Renal pelvis (tissue), 4 donors: Measurements from ENCODE around the gene SPOCK1. TPM values are rescaled to one million over a fixed set of nuclear protein-coding genes. Genes with fewer than 3 reads are reported as not detected.

ENCODE experiments used
- DNase-seq: peaks from one replicate; pipeline ENCODE4 v3.0.0-alpha.2; 2013
- polyA plus RNA-seq, 3 donors: library from polyadenylated mRNA; unstranded; fragments of 120-200 nt; gene quantifications; one replicate each; pipeline ENCODE4 v1.2.1, GENCODE V29; 2013; ENCODE audit not compliant: insufficient read length in 3 of 3

Gene SPOCK1
- polyA plus RNA-seq, 3 donors, result 4.5 to 9.5 (median 9.2) TPM

DNA sequence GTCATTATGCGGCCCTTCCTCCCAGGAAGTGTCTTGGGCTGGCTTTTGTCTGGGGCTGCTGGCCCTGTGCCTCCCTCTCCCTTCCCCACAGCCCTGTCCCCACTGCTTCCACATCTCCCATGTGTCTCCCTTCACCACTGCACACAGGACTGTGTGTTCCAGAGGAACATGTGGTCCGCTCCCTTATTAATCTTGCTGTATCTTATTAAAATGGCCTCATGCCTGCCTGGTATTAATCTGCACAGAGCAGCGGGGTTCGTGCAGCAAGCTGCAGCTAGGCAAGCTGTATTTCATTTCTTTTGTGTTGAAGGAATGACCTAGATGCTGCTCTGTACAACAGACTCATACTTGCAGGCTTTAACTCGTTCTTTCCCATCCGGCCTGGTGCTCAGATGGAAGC is 130.5 kb downstream of the SPOCK1 start:
- DNase-seq, result no peak

DNA sequence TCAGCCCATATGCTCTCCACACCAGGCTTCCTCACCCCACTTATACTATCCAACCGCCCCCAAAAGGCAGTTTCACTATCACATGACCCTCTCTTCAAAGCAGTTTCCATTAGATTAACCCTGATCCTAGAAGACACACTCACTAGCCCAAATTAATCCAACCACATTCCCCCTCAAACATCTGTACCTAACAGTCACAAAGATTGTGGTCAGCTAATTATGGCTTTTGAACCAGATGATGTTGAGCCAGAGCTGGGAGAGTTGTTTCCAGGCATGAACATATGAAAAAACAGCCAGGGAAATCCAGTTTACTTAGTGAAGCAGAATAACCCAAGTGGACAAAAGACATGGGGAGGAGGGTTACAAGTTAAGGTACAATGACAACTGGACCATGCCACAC is 131.2 kb downstream of the SPOCK1 start:
- no peak for DNase-seq

DNA sequence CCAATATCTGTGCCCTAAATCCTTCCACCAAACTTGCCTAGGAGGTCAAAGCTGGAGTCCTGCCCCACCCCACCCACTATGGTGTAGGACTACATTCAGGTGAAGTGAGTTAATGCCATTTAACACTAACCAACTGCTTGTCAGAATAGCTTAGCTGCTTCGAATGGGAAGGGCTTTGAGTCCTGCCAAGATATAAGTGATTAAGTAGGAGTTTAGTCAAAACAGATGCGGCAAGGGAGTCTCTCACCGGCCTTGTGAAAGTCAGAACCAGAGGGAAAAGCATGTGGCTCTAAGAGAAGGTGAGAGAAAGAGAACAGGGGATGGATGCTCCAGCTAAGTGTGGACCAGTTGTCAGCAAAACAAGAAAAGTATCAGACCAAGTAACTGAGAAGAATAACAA is 132.6 kb downstream of the SPOCK1 start:
- no peak for DNase-seq

DNA sequence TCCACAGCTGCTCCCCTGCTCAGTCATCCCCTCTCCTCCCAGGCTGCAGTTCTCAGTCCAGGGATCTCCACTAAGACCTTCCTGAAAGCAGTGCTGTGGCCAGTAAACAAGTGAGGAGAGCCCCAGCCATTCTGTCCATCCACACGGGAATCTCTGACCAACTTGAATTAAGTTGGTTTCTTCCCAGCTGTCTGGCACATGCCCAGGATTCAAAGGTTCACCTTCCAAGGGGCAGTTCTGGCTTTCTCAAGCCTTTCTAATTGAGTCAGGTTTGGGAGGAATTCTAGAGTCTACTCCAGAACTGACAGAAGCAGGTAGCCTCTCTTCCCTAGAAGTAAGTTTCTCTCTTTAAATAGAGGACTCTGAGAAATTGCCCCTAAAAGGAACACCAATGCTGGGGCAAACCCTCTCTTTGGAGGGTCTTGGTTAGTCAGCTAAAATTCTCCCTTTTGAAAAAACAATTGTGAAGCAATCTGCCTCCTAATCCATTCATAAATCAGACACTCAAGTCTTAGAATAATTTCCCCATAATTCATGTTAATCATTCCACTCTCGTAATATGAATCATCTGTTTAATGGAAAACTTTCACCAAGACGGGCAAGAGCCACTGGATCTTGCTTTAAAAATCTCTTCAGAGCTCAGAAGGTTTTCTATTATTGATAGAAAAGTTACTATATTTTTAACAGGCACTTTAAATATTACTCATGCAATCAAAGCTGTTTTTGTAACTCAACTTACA is 133.8 kb downstream of the SPOCK1 start:
- no peak for DNase-seq

DNA sequence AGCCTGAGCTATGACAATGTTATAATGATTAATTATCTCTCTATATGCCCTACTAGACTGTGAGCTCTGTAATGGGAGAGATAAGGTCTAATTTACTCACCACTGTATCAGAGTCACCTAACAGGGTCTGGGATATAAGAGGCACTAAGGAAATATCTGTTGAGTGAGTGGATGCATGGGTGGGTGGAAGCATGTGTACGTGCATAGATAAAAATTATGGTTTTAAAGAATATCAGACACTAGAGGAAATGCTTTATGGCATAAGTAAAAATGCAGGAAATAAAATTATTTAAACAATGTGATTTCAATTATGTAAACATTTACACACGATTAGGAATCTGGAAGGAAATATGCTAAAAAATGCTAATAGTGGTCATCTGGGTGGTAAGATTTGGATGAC is 137.8 kb downstream of the SPOCK1 start:
- DNase-seq, result no peak

DNA sequence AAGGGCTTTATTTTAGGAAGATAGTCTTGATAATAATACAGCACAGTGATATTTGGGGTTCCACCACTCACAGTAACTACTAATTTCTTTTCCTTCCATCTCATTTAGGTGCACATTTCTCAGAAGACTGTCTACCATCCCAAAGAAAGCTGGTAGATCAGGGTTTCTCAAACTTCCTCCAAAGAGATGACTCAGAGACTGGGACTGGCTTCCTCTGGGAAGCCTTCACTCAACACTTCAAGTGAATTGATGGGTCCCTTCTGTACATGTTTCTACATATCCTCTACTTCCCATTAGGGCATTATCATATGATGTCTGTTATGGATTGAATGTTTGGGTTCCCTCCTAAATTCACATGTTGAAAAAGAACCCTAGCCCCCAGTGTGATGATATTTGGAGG is 138.5 kb downstream of the SPOCK1 start:
- DNase-seq, result no peak

DNA sequence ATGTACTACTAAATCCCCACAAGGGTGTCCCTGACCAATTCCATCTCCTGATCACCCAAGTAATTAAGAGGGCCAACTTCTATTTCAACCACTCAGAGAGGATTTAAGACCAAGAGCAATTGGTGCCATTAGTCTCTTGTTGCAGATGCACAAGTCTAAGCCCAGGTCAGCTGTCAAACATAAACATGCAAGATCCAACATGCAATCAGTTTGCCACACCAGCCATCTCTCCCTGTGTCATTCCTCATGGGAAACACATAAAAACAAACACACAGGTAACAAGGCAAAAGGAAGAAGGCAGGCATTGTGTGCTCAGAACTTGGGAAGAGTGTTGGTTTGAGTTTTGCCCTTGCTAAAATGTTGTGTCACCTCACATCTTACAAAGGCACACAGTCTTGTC is 139.2 kb downstream of the SPOCK1 start:
- DNase-seq, result no peak

DNA sequence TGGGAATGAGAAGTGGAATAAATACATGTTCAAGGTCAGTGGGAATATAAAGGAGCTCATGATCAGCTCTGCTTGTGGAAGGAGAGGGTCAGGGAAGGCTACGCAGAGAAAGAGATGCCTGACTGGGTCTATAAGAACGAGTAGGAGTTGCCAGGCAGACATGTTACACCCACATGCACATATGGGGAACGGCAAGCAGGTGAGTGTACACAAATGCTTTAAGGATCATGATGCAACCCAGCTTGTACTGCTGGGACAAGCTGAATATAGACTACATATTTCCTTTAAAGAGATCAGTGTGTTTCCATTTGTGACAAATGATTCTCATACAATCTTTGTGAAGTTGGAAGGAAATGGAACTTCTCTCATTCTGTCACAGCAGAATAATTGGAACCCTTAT is 141.7 kb downstream of the SPOCK1 start:
- no peak for DNase-seq

DNA sequence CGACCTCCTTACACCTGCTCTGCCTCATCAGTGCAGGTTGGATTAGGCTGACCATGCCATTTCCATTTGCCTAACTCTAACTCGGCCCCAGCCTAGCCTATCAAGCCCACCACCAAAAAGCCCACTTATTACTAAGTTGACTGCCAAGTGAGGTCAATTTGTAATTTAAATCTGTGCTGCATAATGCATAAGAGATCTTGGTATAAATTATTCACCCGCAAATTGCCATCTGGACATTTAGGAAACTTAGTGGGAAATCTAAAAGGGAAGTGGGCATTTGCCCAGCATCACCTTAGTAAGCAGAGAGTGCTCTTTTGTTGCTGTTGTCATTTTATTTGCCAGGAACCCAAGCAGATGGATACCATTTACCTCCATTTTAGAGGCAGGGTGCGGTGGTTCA is 143.0 kb downstream of the SPOCK1 start:
- no peak for DNase-seq

DNA sequence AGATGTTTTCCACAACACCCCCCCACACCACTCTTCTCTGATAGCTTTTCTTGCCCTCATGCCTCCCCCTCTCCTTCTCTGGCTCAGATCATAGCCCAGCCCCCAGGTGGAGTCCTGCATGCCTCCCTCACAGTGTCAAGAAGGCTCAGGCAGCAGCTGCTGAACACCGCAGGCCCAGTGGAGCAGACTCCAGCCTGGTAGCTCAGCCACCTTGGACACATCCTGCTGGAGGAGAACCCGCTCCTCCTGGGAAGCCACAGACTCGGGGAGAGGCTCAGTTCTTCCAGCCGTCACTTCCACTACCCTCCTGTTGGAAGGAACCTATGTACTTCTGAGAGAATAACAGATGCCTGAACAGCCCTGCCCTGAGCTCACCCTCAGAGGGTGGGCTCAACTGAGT is 143.4 kb downstream of the SPOCK1 start:
- no peak for DNase-seq

DNA sequence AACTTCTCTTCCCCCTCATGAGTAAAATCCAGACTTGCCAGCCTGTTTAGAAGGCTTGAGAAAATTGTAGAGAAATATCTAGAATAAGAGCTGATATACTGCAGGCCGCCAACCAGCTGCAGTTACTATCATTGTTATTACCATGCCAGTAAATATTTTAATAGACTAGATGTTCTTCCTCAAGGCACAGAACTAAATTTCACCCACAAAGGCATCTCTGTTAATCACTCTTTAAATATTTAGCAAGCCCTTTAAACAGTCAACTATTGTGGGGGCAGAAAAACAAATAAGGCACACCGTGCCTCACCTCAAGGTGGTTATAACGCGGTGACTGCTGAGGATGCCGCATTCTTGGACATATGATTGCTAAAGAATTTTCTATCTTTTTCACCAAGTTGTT is 147.0 kb downstream of the SPOCK1 start:
- DNase-seq, result no peak

DNA sequence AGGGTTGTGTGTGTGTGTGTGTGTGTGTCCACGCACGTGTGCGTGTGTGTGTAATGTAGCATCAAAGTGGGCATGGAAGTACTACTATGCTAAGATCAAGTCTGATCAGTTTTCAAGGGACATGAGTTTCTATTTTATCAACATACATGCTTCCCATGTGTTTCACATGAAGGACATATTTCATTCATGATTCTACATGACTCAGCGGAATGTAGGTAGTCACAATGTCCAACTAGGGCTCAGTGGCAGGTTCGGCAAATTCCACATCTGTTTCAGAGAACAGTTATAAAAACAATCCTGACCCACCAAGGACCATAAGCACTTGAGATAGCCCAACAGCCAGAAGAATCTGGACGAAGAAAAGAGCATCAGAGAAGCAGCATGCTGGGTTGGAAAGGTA is 148.3 kb downstream of the SPOCK1 start:
- no peak for DNase-seq

DNA sequence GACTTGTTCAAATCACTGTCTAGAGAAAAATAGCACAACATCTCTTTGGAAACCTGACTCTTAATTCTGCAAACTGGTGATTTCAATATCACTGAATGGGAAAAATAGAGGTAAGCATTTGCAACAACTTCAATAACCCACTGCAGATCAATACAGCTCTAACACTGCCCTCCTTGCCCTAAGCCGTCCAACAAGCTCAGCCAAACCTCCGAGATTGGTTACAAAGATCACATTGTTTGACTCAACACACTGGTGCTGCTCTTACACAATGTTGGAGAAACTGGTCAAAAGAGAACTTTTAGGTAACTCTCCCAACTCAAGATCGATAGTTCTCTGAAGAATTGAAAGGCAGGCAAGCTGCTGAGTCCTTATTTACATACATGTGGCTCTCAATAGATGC is 150.4 kb downstream of the SPOCK1 start:
- no peak for DNase-seq

DNA sequence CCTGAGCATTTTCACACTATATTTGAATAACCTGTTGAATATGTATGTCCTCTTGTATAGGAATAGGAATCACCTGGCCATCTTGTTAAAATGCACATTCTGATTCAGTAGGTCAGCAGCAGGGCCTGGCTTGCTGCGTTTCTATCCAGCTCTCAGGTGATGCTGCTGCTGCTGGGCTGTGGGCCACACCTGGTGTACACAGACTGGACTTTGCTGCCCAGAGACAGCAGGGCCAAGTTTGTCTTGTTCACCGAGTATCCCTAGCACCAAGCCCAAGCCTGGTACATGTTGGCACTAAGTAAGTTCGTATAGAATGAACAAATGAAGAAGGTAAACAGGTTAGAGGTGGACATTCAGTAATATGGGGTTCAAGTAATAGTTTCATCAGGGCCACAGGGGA is 151.3 kb downstream of the SPOCK1 start:
- no peak for DNase-seq

DNA sequence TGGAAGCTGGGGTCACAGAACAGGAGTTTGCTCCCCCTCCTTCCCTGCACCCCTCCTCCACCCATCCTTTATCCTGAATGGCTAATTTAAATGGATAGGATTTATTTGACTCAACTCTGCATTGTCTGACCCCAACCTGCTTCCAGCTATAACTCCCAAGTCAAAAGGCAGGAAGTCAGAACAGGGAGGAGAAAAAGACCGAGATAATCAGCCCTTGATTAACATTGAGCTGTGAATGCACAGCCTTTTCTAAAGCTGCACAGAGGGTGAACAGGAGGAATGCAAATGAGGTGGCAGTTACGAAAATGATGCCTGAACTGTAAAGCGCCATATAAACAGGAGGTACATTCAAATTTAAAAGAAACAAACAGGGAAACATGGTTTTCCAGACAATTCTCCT is 152.8 kb downstream of the SPOCK1 start:
- DNase-seq, result no peak

DNA sequence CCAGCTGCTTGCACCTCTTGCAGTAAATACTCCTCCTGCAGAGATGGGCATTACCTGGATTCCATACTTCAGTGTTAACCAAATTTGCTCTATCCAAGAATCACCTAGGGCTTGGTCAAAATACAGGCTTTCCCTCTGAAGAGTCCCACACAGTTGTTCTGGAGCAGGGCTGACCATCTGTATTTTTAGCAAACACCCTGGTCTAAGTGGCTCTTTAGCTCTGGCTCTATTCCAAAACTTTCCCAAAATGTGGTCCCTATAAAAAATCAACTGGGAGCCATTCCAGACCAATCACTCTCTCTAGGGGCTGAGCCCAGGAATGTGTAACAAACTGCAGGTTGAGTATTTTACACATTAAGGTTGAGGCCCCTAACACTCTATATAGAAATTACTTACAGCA is 153.7 kb downstream of the SPOCK1 start:
- no peak for DNase-seq

DNA sequence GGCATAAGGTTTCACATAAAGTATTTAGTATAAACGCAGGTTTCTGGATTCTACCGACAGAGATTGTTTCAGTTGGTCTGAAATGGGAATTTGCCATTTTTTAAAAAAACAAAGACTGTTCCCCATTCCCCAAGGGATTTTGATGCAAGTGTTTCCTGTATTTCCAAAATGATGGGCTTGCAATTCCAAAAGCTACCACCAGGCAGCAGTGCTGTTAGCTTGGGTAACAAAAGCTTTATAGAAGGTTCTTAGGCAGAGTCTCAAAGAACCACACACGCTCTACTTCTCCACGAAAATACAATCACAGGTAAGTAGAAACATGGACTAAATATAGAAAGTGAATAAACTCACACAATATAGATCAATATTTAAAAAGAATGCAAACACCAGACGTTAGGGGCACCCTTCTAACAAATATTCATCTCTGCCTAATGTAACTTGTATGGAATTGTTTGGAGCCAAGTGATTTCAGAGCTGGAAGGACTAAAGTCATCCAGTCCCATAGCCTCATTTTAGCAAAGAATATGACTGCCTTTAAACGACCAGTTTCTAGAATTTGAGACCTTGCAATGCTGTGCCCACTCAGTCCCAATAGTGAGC is 154.3 kb downstream of the SPOCK1 start:
- DNase-seq, result no peak

DNA sequence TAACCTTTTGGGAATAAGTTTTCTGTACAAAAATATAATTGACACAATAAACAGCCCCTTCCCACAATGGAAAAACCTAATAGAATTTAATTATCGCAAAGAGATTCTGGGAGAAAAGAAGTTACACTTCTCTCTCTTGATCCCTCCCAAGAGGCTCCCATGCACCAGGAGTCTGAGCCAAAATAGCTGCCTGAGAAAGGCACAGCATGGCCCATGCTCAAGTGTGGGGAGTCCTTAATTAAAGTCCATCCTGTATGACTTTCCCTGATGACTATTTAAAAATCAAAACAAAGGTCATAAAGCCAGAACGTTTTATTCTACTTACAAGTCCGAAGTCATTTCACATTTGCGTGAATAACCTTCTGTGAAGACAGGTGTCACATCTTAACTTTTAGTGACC is 155.1 kb downstream of the SPOCK1 start:
- no peak for DNase-seq

DNA sequence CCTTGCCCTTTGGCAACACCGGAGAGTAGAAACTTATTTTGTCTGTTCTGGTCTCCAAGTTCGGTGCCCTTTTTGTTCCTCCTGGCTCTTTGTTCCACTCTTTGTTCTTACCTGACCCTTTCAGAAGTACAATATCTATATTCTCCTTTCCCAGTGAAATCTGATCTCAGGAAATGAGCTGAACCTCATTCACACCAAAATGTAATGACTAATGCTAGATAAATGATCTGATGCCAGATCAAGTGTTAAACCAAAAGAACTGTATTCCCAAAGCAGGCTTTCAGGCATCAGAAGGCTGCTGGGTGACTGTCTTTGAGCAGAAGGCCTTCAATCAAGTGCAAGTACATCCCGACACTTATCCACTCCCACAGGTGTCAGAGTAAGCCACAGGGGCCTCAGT is 156.4 kb downstream of the SPOCK1 start:
- no peak for DNase-seq

DNA sequence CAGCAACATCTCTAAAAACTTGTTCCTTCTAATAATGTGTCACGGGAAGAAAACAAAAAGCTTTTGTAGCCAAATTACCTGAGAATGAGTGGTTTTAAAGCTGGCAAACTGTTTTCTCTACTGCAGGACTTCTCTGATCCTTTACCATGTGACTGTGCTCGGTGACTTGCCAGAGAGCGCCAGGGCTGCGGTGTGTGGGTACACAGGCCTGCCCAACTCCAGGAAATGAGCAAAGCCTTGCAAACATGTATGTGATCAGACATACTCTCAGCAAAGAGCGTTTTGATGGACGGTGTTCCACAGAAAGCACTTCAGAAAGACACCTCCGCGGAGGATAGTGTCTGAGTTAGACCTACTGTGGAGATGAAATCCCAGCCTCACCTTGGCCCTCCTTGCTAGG is 157.3 kb downstream of the SPOCK1 start:
- no peak for DNase-seq

DNA sequence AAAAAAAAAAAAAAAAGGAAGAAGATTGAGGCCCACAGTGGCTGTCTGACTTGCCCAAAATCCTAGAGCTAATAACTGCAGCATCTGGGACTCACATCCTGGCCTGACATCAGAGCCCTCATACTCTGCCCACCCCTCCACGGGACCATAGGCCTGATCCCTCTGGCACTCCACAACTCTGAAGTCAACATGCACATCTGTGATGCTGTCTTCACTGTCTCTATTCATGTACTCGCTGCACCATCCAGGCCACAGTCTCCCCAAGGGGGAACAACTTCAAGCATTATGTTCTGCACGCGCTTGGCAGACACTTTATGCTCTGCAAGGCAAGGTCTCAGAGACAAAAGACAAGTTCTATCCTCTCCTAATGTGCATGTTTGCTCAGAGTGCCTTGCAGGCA is 158.2 kb downstream of the SPOCK1 start:
- no peak for DNase-seq

DNA sequence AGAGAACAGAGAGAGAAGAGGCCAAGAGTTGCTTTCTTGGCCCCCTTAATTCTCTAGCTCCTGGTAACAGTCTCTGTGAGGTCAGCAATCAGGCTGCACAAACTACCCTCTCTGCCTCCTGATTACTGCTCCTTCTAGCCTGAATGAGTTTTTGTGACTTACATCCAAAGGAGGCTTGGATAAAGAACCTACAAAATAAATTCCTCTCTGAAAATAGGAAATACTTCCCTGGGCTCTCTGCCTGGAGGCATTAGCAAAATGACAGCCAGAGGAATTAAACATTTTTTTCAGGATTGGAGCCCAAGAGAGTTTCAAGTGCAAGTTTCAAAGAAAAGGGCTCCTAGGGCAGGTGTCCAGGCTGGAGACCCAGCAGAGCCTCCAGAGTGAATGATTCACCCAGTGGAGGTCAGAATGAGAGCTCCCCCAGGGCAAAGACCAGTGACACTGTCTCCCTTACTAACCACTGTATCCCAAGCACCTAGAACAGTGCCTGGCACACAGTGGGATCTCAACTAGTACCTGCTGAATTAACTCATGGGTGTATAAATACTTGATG is 162.5 kb downstream of the SPOCK1 start:
- DNase-seq, result no peak

DNA sequence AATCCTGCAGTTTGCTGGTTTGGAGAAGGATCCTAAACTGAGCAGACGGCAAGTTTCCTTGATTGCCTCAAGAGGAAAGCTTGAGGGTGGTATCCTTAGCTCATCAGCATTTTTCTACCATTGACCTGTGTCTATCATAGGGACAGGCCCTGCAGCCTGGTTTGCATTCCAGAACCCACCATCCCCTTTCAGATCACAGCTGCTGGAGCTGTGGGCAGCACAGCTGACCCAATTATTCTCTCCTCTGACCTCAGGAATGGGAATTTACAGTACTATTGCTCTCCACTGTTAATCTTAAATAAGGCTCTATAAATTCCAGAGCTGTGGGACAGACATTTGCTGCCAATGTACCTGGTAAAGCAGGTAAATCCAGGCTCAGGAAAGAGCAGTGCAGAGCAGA is 163.0 kb downstream of the SPOCK1 start:
- DNase-seq, result no peak

DNA sequence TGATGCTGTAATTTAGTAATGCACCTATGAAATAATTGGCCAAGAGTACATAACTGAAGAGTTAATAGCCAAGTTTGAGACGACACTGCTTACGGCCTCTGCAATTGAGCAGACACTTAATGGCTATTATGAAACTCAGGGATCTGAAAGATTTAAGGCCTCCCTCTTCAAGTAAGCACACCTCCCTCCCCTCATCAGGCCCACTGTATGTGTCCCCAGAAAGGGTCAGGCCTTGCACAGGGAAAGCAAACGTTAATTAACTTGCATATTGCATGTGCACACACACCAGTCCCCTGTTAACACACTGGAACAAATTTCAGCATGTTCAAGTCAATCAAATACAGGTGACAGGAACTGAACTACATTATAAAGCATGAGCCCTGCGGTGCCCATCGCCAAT is 163.6 kb downstream of the SPOCK1 start:
- DNase-seq, result no peak
